Heart right ventricle (tissue), 16 donors: ENCODE measurements around the gene CCDC69. TPM values are rescaled to one million over a fixed set of nuclear protein-coding genes. Genes with fewer than 3 reads are reported as not detected.
A peak's percentile ranks its signal among the peaks of the same experiment; 100 is the strongest.

ENCODE experiments used
- ATAC-seq, 8 donors: fragments of 200-7000 bp; cut with Tn5 transposase; one replicate each; pipeline ENCODE4 v1.9.1; 2020; ENCODE audit warnings: mild to moderate bottlenecking in 8 of 8, moderate library complexity in 8 of 8, moderate number of reproducible peaks in 1 of 8
- DNase-seq, 2 donors: peaks; one replicate each; pipeline ENCODE4 v3.0.0-alpha.2; 2020
- H3K27ac ChIP-seq, 10 donors: fragments of 200-600 bp; sonication (generic) in 2 of 10; one replicate each; pipeline versions ENCODE4 v1.5.0 to v1.8.0; 2020 to 2022; ENCODE audit warnings: mild to moderate bottlenecking in 3 of 10
- H3K27me3 ChIP-seq, 7 donors: fragments of 200-600 bp; one replicate each; pipeline ENCODE4 v1.8.0; 2021 to 2022; ENCODE audit warnings: mild to moderate bottlenecking in 2 of 7
- H3K36me3 ChIP-seq, 9 donors: fragments of 200-600 bp; sonication (generic) in 1 of 9; one replicate each; pipeline versions ENCODE4 v1.5.0 to v1.8.0; 2020 to 2022; ENCODE audit warnings: mild to moderate bottlenecking in 2 of 9
- H3K4me1 ChIP-seq, 9 donors: fragments of 200-600 bp; sonication (generic) in 1 of 9; one replicate each; pipeline versions ENCODE4 v1.5.0 to v1.8.0; 2020 to 2022; ENCODE audit warnings: mild to moderate bottlenecking in 4 of 9
- H3K4me3 ChIP-seq, 10 donors: fragments of 200-600 bp; sonication (generic) in 2 of 10; one replicate each; pipeline versions ENCODE4 v1.5.0 to v1.8.0; 2020 to 2022; ENCODE audit warnings: mild to moderate bottlenecking in 7 of 10, moderate library complexity in 2 of 10
- H3K9me3 ChIP-seq, 11 donors: fragments of 200-600 bp in 10 of 11; sonication (generic) in 2 of 11; one replicate each; pipeline versions ENCODE4 v1.5.0 to v1.8.0; 2013 to 2022; ENCODE audit warnings: mild to moderate bottlenecking in 2 of 11, control low read depth in 1 of 11, moderate library complexity in 1 of 11
- WGBS, 2 donors: extraction: QIAGEN DNeasy Blood & Tissue Kit; methylation state at CpG; one replicate each; pipeline ENCODE4 v1.1.7; 2013; ENCODE audit warnings: inconsistent platforms in 1 of 2; 5-methylcytosine and 5-hydroxymethylcytosine counted together
- intact Hi-C, 10 donors: fragments of 100-400 bp; cut with DNase I; formaldehyde crosslinking; loops; one replicate each; pipeline versions ENCODE4 v1.11.1 to v1.14.2; 2022
- polyA plus RNA-seq, 2 donors: library from polyadenylated mRNA; stranded (reverse); fragments of 200-250 nt; gene quantifications; one replicate each; pipeline ENCODE4 v1.2.3, GENCODE V29; 2013
- total RNA-seq, 10 donors: library from RNA; stranded (reverse); fragmentation: NEBNext Ultra II Directional in 3 of 10; extraction: Animal tissue kit (Norgen Biotek cat#: 25700) in 3 of 10; gene quantifications; one replicate each; pipeline versions ENCODE4 v1.2.1 to v1.2.4, GENCODE V29; 2021 to 2023
- TF ChIP-seq, protein P1 (sequence below), 9 donors: fragments of 200-600 bp; sonication (generic) in 2 of 9; IDR thresholded peaks; one replicate each; pipeline versions ENCODE4 v1.5.0 to v1.8.0; 2021 to 2022; ENCODE audit warnings: antibody characterized with exemption in 9 of 9, mild to moderate bottlenecking in 5 of 9, moderate library complexity in 1 of 9
- donor health status: Arrhythmogenic right ventricular cardiomyopathy.
- donor health status: ischemic (EF 13 %, LVEDD 7.1; RV severe dilation, severe dysfunction).
- donor health status: healthy with polysubstance abuse.
- donor health status: DM: no; HTN: yes; CAD: no.
- donor health status: DM: no; HTN: no; CAD: no.
- donor health status: ischemic (EF 25% LVEDD 6.9; RV normal size, moderate dysfunction).
- donor health status: ischemic (EF 25% LVEDD 5.7; RV mildly dilated, moderate dysfunction).
- donor health status: healthy.
- donor health status: DM: yes; HTN: yes; CAD: no.
- donor health status: Ischemic cardiomyopathy.
- donor health status: ischemic (EF 35%, LVEDD 5.7; RV mildly dilated, moderate dysfunction).
- donor health status: nonischemic (EF 11% LVEDD 7.7; RV severe dilation, severe dysfunction).
- donor health status: DM: yes; HTN: yes; CAD: no.
- donor health status: PGD.
- donor health status: ischemic (EF 29% LVEDD 5.4; RV normal size, mild dysfunction).
- donor health status: nonischemic (EF 23%, LVEDD 6.1; RV moderate dilation, normal function).

CCDC69 gene
- total and polyA plus RNA-seq, 12 donors = 50.8 to 191 (median 104) TPM

GRCh38 chr5:151140686-151141459 is 83.0 kb downstream of the CCDC69 start:
- ATAC-seq (peak in 6 of 8 donors; percentile 23 to 73 (median 51)), DNase-seq (no peak)
- Histone ChIP-seq H3K4me1 (peaks cover 17 to 65% (median 56%) of the 10 kb centered on the region in 9 donors), H3K27ac (peak overlapping the region in 9 of 10 donors; percentile 50 to 81 (median 77)), H3K9me3 (no peaks in the 10 kb centered on the region), H3K36me3 (peaks cover 0 to 99% (median 44%) of the 10 kb centered on the region in 9 donors), H3K4me3 (peak overlapping the region in 1 of 10 donors; percentile 0), H3K27me3 (no peaks in the 10 kb centered on the region)
- intact Hi-C loops = loop anchor here in 1 of 10 donors (10.0 kb wide), 1 partner anchor 104 kb away; no protein-coding TSS in a partner anchor
- 33 to 67% methylated on average over 7 of the region's 7 CpGs for WGBS, 2 donors
- TF ChIP-seq, protein P1, sequence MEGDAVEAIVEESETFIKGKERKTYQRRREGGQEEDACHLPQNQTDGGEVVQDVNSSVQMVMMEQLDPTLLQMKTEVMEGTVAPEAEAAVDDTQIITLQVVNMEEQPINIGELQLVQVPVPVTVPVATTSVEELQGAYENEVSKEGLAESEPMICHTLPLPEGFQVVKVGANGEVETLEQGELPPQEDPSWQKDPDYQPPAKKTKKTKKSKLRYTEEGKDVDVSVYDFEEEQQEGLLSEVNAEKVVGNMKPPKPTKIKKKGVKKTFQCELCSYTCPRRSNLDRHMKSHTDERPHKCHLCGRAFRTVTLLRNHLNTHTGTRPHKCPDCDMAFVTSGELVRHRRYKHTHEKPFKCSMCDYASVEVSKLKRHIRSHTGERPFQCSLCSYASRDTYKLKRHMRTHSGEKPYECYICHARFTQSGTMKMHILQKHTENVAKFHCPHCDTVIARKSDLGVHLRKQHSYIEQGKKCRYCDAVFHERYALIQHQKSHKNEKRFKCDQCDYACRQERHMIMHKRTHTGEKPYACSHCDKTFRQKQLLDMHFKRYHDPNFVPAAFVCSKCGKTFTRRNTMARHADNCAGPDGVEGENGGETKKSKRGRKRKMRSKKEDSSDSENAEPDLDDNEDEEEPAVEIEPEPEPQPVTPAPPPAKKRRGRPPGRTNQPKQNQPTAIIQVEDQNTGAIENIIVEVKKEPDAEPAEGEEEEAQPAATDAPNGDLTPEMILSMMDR (IDR thresholded peaks at IDR 0.05) = no peak

DNA sequence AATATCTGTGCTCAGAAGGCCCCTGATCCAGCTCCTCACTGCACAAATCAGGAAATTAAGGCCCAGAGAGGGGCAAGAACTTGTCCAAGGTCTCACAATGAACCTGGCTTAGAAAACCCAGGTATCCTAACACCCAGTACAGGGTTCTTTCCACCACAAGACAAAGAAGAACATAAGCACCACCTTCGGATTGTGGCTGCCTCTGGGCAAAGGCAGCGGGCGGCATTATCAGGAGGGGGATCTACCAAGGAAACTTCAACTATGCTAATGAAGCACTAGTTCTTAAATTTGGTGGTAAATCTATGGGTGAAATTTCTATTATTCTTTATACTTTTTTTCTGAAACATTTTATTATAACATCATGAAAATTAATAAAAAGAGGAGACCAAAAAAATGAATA is 84.2 kb downstream of the CCDC69 start:
- Histone ChIP-seq H3K4me1 (peaks cover 17 to 53% (median 44%) of the 10 kb centered on the region in 9 donors), H3K4me3 (no peak overlapping the region), H3K36me3 (peaks cover 0 to 99% (median 48%) of the 10 kb centered on the region in 9 donors), H3K27ac (peak overlapping the region in 2 of 10 donors; percentile 17 to 50), H3K9me3 (no peaks in the 10 kb centered on the region), H3K27me3 (no peaks in the 10 kb centered on the region)
- 93% methylated on average over 3 of the region's 3 CpGs for WGBS, 2 donors
- intact Hi-C loops = loop anchor here in 1 of 10 donors (10.0 kb wide), 1 partner anchor 105 kb away; no protein-coding TSS in a partner anchor
- ATAC-seq = no peak
- TF ChIP-seq, protein P1 (IDR thresholded peaks at IDR 0.05) = no peak
- no peak for DNase-seq

DNA sequence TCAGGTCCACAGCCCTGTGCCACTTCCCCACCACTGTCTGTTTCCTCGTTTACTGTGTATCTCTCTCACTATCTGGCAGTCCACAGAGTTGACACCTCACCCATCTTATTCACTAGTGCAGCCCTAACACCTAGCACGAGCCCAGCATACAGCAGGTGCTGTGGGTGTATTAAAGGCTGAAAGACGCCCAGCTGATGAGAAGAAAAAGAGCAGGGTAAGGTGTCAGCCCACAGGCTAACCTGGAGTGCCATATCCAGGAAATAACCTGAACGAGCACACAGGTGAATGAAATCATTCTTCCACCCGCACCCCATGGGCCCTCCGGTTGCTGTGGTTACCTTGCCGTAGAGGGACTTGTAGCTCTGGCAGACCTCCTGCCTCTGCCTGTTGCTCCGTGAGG is 84.9 kb downstream of the CCDC69 start:
- whole genome bisulfite sequencing, 2 donors = 90 to 93% methylated on average over 8 of the region's 8 CpGs
- TF ChIP-seq, protein P1 (IDR thresholded peaks at IDR 0.05) = no peak
- Histone ChIP-seq H3K4me3 (no peak overlapping the region), H3K9me3 (no peaks in the 10 kb centered on the region), H3K27me3 (no peaks in the 10 kb centered on the region), H3K36me3 (peaks cover 0 to 99% (median 54%) of the 10 kb centered on the region in 9 donors), H3K4me1 (peaks cover 17 to 46% (median 37%) of the 10 kb centered on the region in 9 donors), H3K27ac (peak overlapping the region in 1 of 10 donors; percentile 17)
- DNase-seq = no peak
- no peak for ATAC-seq
- intact Hi-C loops = no loop called here

GRCh38 chr5:151138114-151138513 is 85.8 kb downstream of the CCDC69 start:
- Histone ChIP-seq H3K36me3 (peaks cover 0 to 99% (median 61%) of the 10 kb centered on the region in 9 donors), H3K4me3 (no peak overlapping the region), H3K27me3 (no peaks in the 10 kb centered on the region), H3K9me3 (no peaks in the 10 kb centered on the region), H3K27ac (no peak overlapping the region), H3K4me1 (peaks cover 17 to 46% (median 30%) of the 10 kb centered on the region in 9 donors)
- TF ChIP-seq, protein P1 (IDR thresholded peaks at IDR 0.05) = no peak
- intact Hi-C loops = no loop called here
- ATAC-seq (no peak), DNase-seq (no peak)
- 80 to 97% methylated on average over 1 of the region's 1 CpG for WGBS, 2 donors
